ENCODE measurements around the gene MYO7B. TPM values are rescaled to one million over a fixed set of nuclear protein-coding genes. Genes with fewer than 3 reads are reported as not detected.

The MYO7B gene
- total RNA-seq, 1 donor from 2014 or later, result 0.28 TPM

DNA sequence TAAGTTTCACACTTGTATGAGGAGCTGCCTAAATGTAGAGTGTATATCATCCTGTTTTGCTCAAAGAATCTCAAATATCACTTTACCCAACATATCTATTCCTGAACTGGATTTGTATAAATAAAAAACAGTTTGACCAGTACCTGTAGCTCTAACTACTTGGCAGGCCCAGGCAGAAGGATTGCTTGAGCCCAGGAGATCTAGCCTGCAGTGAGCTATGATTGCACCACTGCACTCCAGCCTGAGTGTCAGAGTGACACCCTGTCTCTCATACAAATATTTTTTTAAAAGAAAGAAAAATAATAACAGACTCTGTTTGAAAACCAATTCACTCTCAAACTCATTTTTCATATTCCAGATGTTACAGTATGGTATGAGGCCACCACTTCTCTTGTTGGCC, 147.6 kb downstream of the MYO7B start:
- no peak overlapping the region for H3K27ac Mint-ChIP-seq (ENCODE audit: unreplicated experiment)
- no peak overlapping the region for H3K4me3 Mint-ChIP-seq
- DNase-seq (ENCODE audit: low read depth, low spot score), result no peak
- peaks cover 1% of the 10 kb centered on the region for H3K36me3 Mint-ChIP-seq (ENCODE audit: low read depth)
- TF ChIP-seq CTCF (conservative IDR thresholded peaks at IDR 0.05), result no peak
- peaks cover 7% of the 10 kb centered on the region for H3K27me3 Mint-ChIP-seq (ENCODE audit: low read depth)
- H3K9me3 Mint-ChIP-seq, result no peaks in the 10 kb centered on the region
- no peaks in the 10 kb centered on the region for H3K4me1 Mint-ChIP-seq

DNA sequence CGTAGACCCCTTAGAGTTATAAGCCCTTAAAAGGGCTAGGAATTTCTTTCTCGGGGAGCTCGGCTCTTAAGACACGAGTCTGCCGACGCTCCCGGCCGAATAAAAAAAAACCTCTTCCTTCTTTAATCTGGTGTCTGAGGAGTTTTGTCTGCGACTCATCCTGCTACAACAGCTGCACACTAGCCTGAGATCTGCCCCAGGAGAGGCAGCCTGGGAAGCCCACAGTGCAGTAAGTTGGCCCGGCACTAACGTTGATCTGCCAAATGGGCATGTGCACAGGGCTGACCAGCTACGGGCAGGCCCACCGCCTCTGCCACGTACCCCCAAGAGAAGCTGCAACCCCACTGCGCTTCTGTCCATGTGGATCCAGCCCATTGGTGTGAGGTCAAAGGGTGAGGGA, 148.3 kb downstream of the MYO7B start:
- no peak for DNase-seq (ENCODE audit: low read depth, low spot score)
- peaks cover 2% of the 10 kb centered on the region for H3K36me3 Mint-ChIP-seq (ENCODE audit: low read depth)

DNA sequence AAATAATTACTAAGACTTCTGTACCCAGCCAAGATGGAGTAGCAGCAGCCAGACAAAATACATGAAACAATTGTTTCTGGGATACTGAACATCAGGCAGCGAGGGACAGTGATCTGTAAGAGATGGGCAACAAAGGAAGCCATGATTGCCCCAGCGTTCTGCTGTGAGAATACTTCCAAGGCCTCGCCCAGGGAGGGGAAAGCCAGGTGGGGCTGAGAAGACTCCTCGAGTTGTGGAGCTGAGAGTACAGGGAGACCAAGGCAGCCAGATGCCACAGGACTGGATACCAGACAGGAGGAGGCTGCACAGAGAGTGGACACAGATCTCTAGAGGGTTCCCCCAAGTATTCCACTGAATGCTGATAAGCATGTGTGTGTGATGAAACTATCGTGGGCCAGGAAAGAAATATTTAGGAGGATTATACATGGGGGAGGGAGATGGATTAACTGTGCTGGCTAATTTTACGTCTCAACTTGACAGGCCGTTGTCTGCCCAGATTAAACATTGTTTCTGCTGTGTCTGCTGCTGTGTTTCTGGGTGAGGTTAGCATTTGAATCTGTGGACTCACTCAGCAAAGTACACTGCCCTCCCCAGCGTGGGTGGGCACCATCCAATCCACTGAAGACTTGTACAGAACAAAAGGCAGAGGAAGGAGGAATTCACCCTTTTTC, 150.1 kb downstream of the MYO7B start:
- Mint-ChIP-seq H3K27ac (ENCODE audit: unreplicated experiment) (no peak overlapping the region), H3K4me3 (no peak overlapping the region), H3K4me1 (no peaks in the 10 kb centered on the region)

More for the DNA sequence above, 148.3 kb downstream of the MYO7B start:
- Mint-ChIP-seq H3K27ac (ENCODE audit: unreplicated experiment) (no peak overlapping the region), H3K4me3 (no peak overlapping the region), H3K27me3 (ENCODE audit: low read depth) (peaks cover under 1% of the 10 kb centered on the region), H3K9me3 (peaks cover 3% of the 10 kb centered on the region), H3K4me1 (no peaks in the 10 kb centered on the region)
- TF ChIP-seq CTCF (conservative IDR thresholded peaks at IDR 0.05), result no peak

More for the DNA sequence above, 150.1 kb downstream of the MYO7B start:
- Mint-ChIP-seq H3K9me3 (peaks cover 4% of the 10 kb centered on the region), H3K27me3 (ENCODE audit: low read depth) (no peaks in the 10 kb centered on the region), H3K36me3 (ENCODE audit: low read depth) (peaks cover 2% of the 10 kb centered on the region)
- no peak for TF ChIP-seq CTCF (conservative IDR thresholded peaks at IDR 0.05)
- no peak for DNase-seq (ENCODE audit: low read depth, low spot score)

Other genes with a start within 250 kb of the MYO7B start
- gene ERCC3, start 241.5 kb upstream of the MYO7B start, total RNA-seq, result 63.6 and 67.4 TPM in 2 replicates
- gene MAP3K2, start 147.7 kb upstream of the MYO7B start, total RNA-seq, result 31.5 and 35.1 TPM in 2 replicates
- gene PROC, start 117.3 kb upstream of the MYO7B start, total RNA-seq, result not detected in 2 replicates
- 59.4 and 63.0 TPM in 2 replicates for gene IWS1, start 9.2 kb upstream of the MYO7B start, total RNA-seq
- gene GPR17, start 110.5 kb downstream of the MYO7B start, total RNA-seq, result 6.4 and 7.7 TPM in 2 replicates
- gene LIMS2, start 139.8 kb downstream of the MYO7B start, total RNA-seq, result 7.6 and 8.8 TPM in 2 replicates
- gene SFT2D3, start 165.8 kb downstream of the MYO7B start, total RNA-seq, result 18.8 TPM in 2 replicates